ENCODE measurements around the gene ATG7. TPM values are rescaled to one million over a fixed set of nuclear protein-coding genes. Genes with fewer than 3 reads are reported as not detected.

Gene ATG7
- total RNA-seq, 1 experiment from 2014 or later: 56.1 TPM

DNA sequence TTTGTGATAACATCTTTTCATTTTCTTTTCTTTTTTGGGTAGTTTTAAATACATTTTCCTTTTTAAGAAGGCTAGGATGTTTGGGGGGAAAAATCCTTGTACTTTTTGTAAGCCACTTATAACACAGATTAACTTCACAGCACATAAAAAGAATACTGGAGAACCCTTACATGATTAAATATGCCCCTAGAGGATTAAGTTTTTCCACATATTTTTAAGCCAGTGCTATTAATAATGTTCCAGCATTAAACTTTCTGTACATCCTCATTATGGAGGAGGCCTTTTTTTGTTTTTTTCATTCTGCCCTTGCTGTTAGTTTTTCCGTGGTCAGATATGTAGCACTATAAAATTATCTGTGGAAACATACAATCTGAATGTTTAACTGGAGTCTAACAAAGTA lies 147.9 kb downstream of the ATG7 start:
- Histone ChIP-seq H3K27me3 (ENCODE audit: insufficient read depth, low read depth) (no peaks in the 10 kb centered on the region), H3K36me3 (ENCODE audit: low read depth) (no peaks in the 10 kb centered on the region), H3K4me3 (no peak overlapping the region), H3K27ac (no peak overlapping the region), H3K9me2 (ENCODE audit: insufficient read depth) (no peaks in the 10 kb centered on the region), H3F3A (ENCODE audit: insufficient read depth, low read depth) (no peaks in the 10 kb centered on the region), H3K79me2 (ENCODE audit: low read depth) (no peaks in the 10 kb centered on the region), H3K9me3 (ENCODE audit: insufficient read depth, low read depth) (no peaks in the 10 kb centered on the region), H3K4me1 (replicated peaks; ENCODE audit: insufficient read depth) (no peaks in the 10 kb centered on the region), H2AFZ (no peak overlapping the region), H4K20me1 (ENCODE audit: insufficient read depth) (peaks cover 9% of the 10 kb centered on the region; the same call in 1 of the 2 replicates), H3K4me2 (no peak overlapping the region)
- CTCF ChIA-PET: no interaction called here
- intact Hi-C loops (cut with micrococcal nuclease; ENCODE audit: unreplicated experiment): no loop called here
- TF ChIP-seq EZH2 (IDR thresholded peaks at IDR 0.05; ENCODE audit: low read depth) (no peak), CTCF (conservative IDR thresholded peaks at IDR 0.05) (no peak)
- BruUV-seq (replicated peaks): no TSS peak
- POLR2A ChIA-PET (ENCODE audit: unreplicated experiment): no interaction called here
- no peak for DNase-seq

- Histone ChIP-seq H3K9me3 (ENCODE audit: insufficient read depth, low read depth) (no peaks in the 10 kb centered on the region), H3K9me2 (ENCODE audit: insufficient read depth) (no peaks in the 10 kb centered on the region), H3F3A (ENCODE audit: insufficient read depth, low read depth) (no peaks in the 10 kb centered on the region), H3K27ac (no peak overlapping the region), H3K4me2 (no peak overlapping the region), H3K79me2 (ENCODE audit: low read depth) (no peaks in the 10 kb centered on the region), H3K36me3 (ENCODE audit: low read depth) (0 out of 2 replicates have a peak, but pooled peaks cover 5% of the 10 kb centered on the region), H2AFZ (no peak overlapping the region), H3K27me3 (ENCODE audit: insufficient read depth, low read depth) (no peaks in the 10 kb centered on the region), H3K4me1 (replicated peaks; ENCODE audit: insufficient read depth) (no peaks in the 10 kb centered on the region), H3K4me3 (no peak overlapping the region), H4K20me1 (ENCODE audit: insufficient read depth) (no peaks in the 10 kb centered on the region)
- CTCF ChIA-PET: no interaction called here
- BruUV-seq (replicated peaks): no TSS peak
- no peak for DNase-seq
- intact Hi-C loops (cut with micrococcal nuclease; ENCODE audit: unreplicated experiment): no loop called here
- POLR2A ChIA-PET (ENCODE audit: unreplicated experiment): no interaction called here
- TF ChIP-seq EZH2 (IDR thresholded peaks at IDR 0.05; ENCODE audit: low read depth) (no peak), CTCF (conservative IDR thresholded peaks at IDR 0.05) (no peak)
Measured at GRCh38 chr3:11422291-11422690, 150.1 kb downstream of the ATG7 start.

DNA sequence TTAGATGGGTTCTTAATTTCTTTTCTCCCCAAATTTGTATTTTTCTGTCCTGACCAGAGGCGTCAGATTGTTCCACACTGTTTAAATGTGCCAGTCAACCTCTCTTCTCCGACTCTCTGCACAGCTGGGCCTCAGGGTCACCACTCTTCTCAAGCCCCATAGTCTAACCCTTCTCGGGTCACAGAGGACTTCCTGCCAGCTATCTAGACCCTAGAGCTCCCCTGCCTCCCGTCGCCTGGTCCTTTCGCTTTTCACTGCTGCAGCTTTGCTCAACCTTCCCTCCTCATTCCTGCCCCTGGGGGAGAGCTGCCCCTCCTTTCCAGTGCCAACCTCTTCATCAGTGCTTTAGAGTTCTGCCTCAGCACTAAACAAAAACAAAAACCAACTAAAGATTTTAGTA lies 151.7 kb downstream of the ATG7 start:
- CTCF ChIA-PET: no interaction called here
- no peaks in the 10 kb centered on the region for H3K9me3 ChIP-seq (ENCODE audit: insufficient read depth, low read depth)
- DNase-seq: no peak
- BruUV-seq (replicated peaks): no TSS peak
- no peak overlapping the region for H3K4me2 ChIP-seq
- POLR2A ChIA-PET (ENCODE audit: unreplicated experiment): no interaction called here
- no peaks in the 10 kb centered on the region for H3K27me3 ChIP-seq (ENCODE audit: insufficient read depth, low read depth)
- no peak overlapping the region for H3K4me3 ChIP-seq
- no peak overlapping the region for H2AFZ ChIP-seq
- no peaks in the 10 kb centered on the region for H3F3A ChIP-seq (ENCODE audit: insufficient read depth, low read depth)
- H4K20me1 ChIP-seq (ENCODE audit: insufficient read depth): no peaks in the 10 kb centered on the region
- no peaks in the 10 kb centered on the region for H3K79me2 ChIP-seq (ENCODE audit: low read depth)
- H3K9me2 ChIP-seq (ENCODE audit: insufficient read depth): no peaks in the 10 kb centered on the region
- no peaks in the 10 kb centered on the region for H3K4me1 ChIP-seq (replicated peaks; ENCODE audit: insufficient read depth)
- intact Hi-C loops (cut with micrococcal nuclease; ENCODE audit: unreplicated experiment): no loop called here
- TF ChIP-seq CTCF (conservative IDR thresholded peaks at IDR 0.05) (no peak), EZH2 (IDR thresholded peaks at IDR 0.05; ENCODE audit: low read depth) (no peak)
- H3K36me3 ChIP-seq (ENCODE audit: low read depth): 0 out of 2 replicates have a peak, but pooled peaks cover 10% of the 10 kb centered on the region
- H3K27ac ChIP-seq: no peak overlapping the region

Measured in PC-9 (cell line).